ENCODE data around the gene SLC1A3.

Gene SLC1A3

GRCh38 chr5:36679221-36679989 lies 73.0 kb downstream of the SLC1A3 start:
- no peak for DNase-seq (ENCODE audit: low read depth)
- H3K4me3 ChIP-seq (ENCODE audit: low read depth, low read length) = no peak overlapping the region
- TF ChIP-seq, protein P1, sequence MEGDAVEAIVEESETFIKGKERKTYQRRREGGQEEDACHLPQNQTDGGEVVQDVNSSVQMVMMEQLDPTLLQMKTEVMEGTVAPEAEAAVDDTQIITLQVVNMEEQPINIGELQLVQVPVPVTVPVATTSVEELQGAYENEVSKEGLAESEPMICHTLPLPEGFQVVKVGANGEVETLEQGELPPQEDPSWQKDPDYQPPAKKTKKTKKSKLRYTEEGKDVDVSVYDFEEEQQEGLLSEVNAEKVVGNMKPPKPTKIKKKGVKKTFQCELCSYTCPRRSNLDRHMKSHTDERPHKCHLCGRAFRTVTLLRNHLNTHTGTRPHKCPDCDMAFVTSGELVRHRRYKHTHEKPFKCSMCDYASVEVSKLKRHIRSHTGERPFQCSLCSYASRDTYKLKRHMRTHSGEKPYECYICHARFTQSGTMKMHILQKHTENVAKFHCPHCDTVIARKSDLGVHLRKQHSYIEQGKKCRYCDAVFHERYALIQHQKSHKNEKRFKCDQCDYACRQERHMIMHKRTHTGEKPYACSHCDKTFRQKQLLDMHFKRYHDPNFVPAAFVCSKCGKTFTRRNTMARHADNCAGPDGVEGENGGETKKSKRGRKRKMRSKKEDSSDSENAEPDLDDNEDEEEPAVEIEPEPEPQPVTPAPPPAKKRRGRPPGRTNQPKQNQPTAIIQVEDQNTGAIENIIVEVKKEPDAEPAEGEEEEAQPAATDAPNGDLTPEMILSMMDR (IDR thresholded peaks at IDR 0.05; ENCODE audit: insufficient read depth, low read depth, low read length, missing control alignments) = no peak

- no peak for DNase-seq (ENCODE audit: low read depth)
- no peak overlapping the region for H3K4me3 ChIP-seq (ENCODE audit: low read depth, low read length)
- TF ChIP-seq, protein P1 (IDR thresholded peaks at IDR 0.05; ENCODE audit: insufficient read depth, low read depth, low read length, missing control alignments) = no peak
Observed at GRCh38 chr5:36680066-36680465, 73.7 kb downstream of the SLC1A3 start.

DNA sequence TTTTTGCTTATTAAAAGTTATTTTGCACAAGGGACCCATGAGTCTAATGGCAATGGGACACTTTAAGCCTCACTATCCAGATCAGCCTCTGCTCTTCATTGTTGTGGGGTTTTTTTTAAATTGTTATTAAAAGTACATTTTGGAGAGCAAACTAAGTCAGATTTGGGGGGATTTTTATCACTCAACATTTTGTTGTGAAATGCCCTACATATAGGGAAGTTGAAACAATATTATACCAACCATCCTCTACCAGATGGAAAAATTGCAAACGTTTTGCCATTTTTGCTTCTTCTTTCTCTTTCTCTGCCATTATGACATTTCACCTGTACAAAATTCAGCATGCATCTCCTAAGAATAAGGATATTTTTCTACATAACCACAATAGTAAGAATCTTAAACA lies 75.3 kb downstream of the SLC1A3 start:
- H3K4me3 ChIP-seq (ENCODE audit: low read depth, low read length) = no peak overlapping the region
- TF ChIP-seq, protein P1 (IDR thresholded peaks at IDR 0.05; ENCODE audit: insufficient read depth, low read depth, low read length, missing control alignments) = no peak
- DNase-seq (ENCODE audit: low read depth) = no peak

DNA sequence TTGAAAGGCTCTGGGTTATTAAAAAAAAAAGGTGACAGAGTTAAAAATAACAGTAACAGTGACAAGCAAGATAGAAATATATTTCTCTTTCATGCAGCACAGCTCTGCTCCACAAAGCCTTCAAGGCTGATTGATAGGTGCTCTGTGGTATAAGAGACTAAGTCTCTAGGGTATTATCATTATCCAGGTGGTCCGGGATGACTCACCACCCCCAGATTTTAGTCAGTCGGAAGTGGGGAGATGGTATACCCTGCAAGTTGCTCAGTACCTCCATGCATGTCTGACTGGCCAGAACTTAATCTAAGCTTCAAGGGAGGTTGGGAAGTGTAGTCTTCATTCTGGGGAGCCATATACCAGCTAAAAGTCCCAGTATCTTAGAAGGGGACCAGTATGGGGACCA lies 76.1 kb downstream of the SLC1A3 start:
- DNase-seq (ENCODE audit: low read depth) = peak; percentile 24
- TF ChIP-seq, protein P1 (IDR thresholded peaks at IDR 0.05; ENCODE audit: insufficient read depth, low read depth, low read length, missing control alignments) = no peak
- no peak overlapping the region for H3K4me3 ChIP-seq (ENCODE audit: low read depth, low read length)

GRCh38 chr5:36683821-36684434 lies 77.5 kb downstream of the SLC1A3 start:
- H3K4me3 ChIP-seq (ENCODE audit: low read depth, low read length) = no peak overlapping the region
- no peak for DNase-seq (ENCODE audit: low read depth)
- TF ChIP-seq, protein P1 (IDR thresholded peaks at IDR 0.05; ENCODE audit: insufficient read depth, low read depth, low read length, missing control alignments) = no peak

- peak; percentile 39 for DNase-seq (ENCODE audit: low read depth)
- H3K4me3 ChIP-seq (ENCODE audit: low read depth, low read length) = no peak overlapping the region
- TF ChIP-seq, protein P1 (IDR thresholded peaks at IDR 0.05; ENCODE audit: insufficient read depth, low read depth, low read length, missing control alignments) = no peak
Observed at GRCh38 chr5:36685631-36686288, 79.4 kb downstream of the SLC1A3 start.
